A549 (cell line): ENCODE measurements around the gene PTPRG. TPM values are rescaled to one million over a fixed set of nuclear protein-coding genes. Genes with fewer than 3 reads are reported as not detected.

Experiments
- ATAC-seq, 2 experiments: fragments of 200-7000 bp in 1 of 2; fragments of >200 bp in 1 of 2; cut with Nextera tagmentation in 1 of 2; cut with Tn5 transposase in 1 of 2; 3 replicates each; pipeline versions ENCODE4 v1.8.0 to v1.9.1; 2018 to 2020; ENCODE audit warnings: mild to moderate bottlenecking in 1 of 2, moderate library complexity in 1 of 2
- CTCF ChIA-PET: fragments of 300-600 bp; sonication (Branson Sonifier 250); formaldehyde crosslinking; extraction: SDS; loops from one replicate; lab custom pipeline; 2021; ENCODE audit warnings: antibody characterized with exemption, inconsistent platforms; lab: Yijun Ruan, JAX
- POLR2A ChIA-PET: fragments of 350-600 bp; formaldehyde crosslinking; extraction: SDS; loops from one replicate; lab custom pipeline; 2021; ENCODE audit warnings: antibody characterized with exemption, inconsistent platforms; lab: Yijun Ruan, JAX
- DNase-seq, 2 experiments: peaks; one replicate each; pipeline versions ENCODE4 v3.0.0 to v3.0.0-alpha.2; 2011 to 2016; ENCODE audit warnings: low read depth in 1 of 2, low spot score in 1 of 2
- FAIRE-seq: peaks from 2 replicates; lab custom pipeline; 2011; peaks lifted over from hg19 to GRCh38; lab: Jason Lieb, UNC
- H3K27ac ChIP-seq, 2 experiments: fragments of >200 bp; sonication (Bioruptor Twin); formaldehyde crosslinking; 3 replicates each; pipeline ENCODE4 v1.5.1; 2016 to 2017
- H3K4me1 ChIP-seq: fragments of >200 bp; sonication (Bioruptor Twin); formaldehyde crosslinking; 3 replicates; pipeline ENCODE4 v1.6.1; 2016
- H3K4me2 ChIP-seq: fragments of >200 bp; sonication (Bioruptor Twin); formaldehyde crosslinking; 3 replicates; pipeline ENCODE4 v1.6.1; 2016
- H3K4me3 ChIP-seq: fragments of >200 bp; sonication (Bioruptor Twin); formaldehyde crosslinking; 3 replicates; pipeline ENCODE4 v1.5.1; 2016
- H3K9me3 ChIP-seq: fragments of >200 bp; sonication (Bioruptor Twin); formaldehyde crosslinking; 3 replicates; pipeline ENCODE4 v1.6.1; 2016
- BHLHE40 ChIP-seq: IDR thresholded peaks from 2 replicates; pipeline ENCODE4 v1.6.1; 2012; ENCODE audit warnings: low read depth, low read length, inconsistent platforms
- CHD4 ChIP-seq: fragments of 200-600 bp; sonication (generic); IDR thresholded peaks from 2 replicates; pipeline ENCODE4 v1.6.1; 2016; ENCODE audit warnings: antibody characterized with exemption, mild to moderate bottlenecking, borderline replicate concordance
- EHF ChIP-seq: fragments of 250-450 bp; sonication (Bioruptor Pico); IDR thresholded peaks from 2 replicates; pipeline ENCODE4 v1.5.0; 2020; ENCODE audit warnings: mild to moderate bottlenecking
- FOXS1 ChIP-seq: fragments of 250-450 bp; sonication (Bioruptor Pico); IDR thresholded peaks from 2 replicates; pipeline ENCODE4 v1.5.0; 2020; ENCODE audit warnings: mild to moderate bottlenecking, moderate library complexity
- GATA3 ChIP-seq: IDR thresholded peaks from 2 replicates; pipeline ENCODE4 v1.6.1; 2012; ENCODE audit warnings: borderline replicate concordance
- JUNB ChIP-seq: fragments of >200 bp; sonication (Bioruptor Twin); formaldehyde crosslinking; IDR thresholded peaks from 2 replicates; pipeline ENCODE4 v1.6.1; 2016
- KDM5A ChIP-seq: fragments of 200-600 bp; sonication (generic); IDR thresholded peaks from 2 replicates; pipeline ENCODE4 v1.6.1; 2016; ENCODE audit warnings: antibody characterized with exemption, mild to moderate bottlenecking
- MAFK ChIP-seq: fragments of 450-650 bp; IDR thresholded peaks from 2 replicates; pipeline ENCODE4 v1.6.1; 2014; ENCODE audit not compliant: partially characterized antibody
- SMC3 ChIP-seq: fragments of >200 bp; sonication (Bioruptor Twin); formaldehyde crosslinking; IDR thresholded peaks from 3 replicates; pipeline ENCODE4 v1.6.1; 2018; ENCODE audit warnings: inconsistent platforms
- ZC3H11A ChIP-seq: fragments of 450-650 bp; IDR thresholded peaks from 2 replicates; pipeline ENCODE4 v1.6.1; 2014; ENCODE audit warnings: antibody characterized with exemption, mild to moderate bottlenecking
- ZNF302 ChIP-seq: fragments of 250-450 bp; sonication (Bioruptor Pico); IDR thresholded peaks from 2 replicates; pipeline ENCODE4 v1.9.0; 2021; ENCODE audit warnings: inconsistent platforms, mild to moderate bottlenecking, moderate library complexity
- WGBS: methylation state at CpG from one replicate; pipeline ENCODE4 v1.1.6; 2017; ENCODE audit errors: missing lambda C conversion rate; 5-methylcytosine and 5-hydroxymethylcytosine counted together
- polyA plus RNA-seq, 4 experiments: library from polyadenylated mRNA; depleted of rRNA in 3 of 4; stranded (reverse); fragments of >200 nt; fragmentation: RNase III in 1 of 4; extraction: RNeasy Plus Mini Kit Qiagen cat#74134 plus additional on column Dnase treatment in 1 of 4; gene quantifications; 2 replicates in 3 of 4; 3 replicates in 1 of 4; pipeline ENCODE4 v1.2.3, GENCODE V29; 2011 to 2017
- TF ChIP-seq, protein P1 (sequence below): IDR thresholded peaks from 2 replicates; pipeline ENCODE4 v1.6.1; 2012
- TF ChIP-seq, protein P2 (sequence below): fragments of 450-650 bp; IDR thresholded peaks from 2 replicates; pipeline ENCODE4 v1.6.1; 2014; ENCODE audit warnings: antibody characterized with exemption
- TF ChIP-seq, protein P3 (sequence below): fragments of 250-450 bp; sonication (Bioruptor Pico); IDR thresholded peaks from 2 replicates; pipeline ENCODE4 v1.5.0; 2020; ENCODE audit warnings: low read depth, mild to moderate bottlenecking, moderate library complexity
- TF ChIP-seq, protein P4 (sequence below): fragments of >200 bp; sonication (Bioruptor Twin); formaldehyde crosslinking; IDR thresholded peaks from 2 replicates; pipeline ENCODE4 v1.6.1; 2016

PTPRG gene
- polyA plus RNA-seq, 2 of the 4 experiments (the other 2 are of a cell fraction), result 4.5 to 4.8 TPM

DNA sequence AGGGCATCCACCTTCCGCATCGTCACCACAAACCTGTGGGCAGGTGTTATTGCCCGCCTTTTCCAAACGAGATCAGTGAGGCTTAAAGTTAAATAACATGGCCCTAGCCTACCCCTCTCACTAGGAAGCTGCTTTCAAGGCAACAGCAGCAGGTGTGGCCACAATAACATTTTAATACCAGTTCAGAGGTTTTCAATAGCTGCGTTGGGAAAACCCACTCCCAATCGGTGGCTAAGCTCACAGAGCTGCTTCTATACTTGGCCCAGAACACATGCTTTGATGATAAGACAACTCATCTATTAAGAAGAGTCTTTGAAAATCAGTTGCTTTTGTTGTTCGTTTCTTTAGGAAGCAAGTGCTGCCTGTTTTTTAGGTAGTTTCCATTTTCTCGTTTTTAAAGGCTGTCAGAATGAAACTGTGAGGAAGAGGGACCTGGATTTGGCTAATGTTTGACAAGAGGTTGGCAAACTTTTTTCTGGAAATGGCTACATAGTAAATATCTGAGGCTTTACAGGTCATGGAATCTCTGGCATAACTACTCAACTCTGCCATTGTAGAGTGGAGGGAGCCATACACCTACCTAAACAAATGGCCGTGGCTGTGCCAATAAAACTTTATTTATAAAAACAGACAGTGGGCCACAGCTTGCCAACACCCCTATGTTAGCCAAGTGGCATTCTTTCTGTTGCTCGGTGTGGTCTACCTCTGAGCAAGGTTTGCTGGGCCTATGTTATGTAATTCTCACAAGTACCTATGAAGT is 632.4 kb downstream of the PTPRG start:
- no peak for FAIRE-seq
- POLR2A ChIA-PET, result no interaction called here
- TF ChIP-seq, protein P1, sequence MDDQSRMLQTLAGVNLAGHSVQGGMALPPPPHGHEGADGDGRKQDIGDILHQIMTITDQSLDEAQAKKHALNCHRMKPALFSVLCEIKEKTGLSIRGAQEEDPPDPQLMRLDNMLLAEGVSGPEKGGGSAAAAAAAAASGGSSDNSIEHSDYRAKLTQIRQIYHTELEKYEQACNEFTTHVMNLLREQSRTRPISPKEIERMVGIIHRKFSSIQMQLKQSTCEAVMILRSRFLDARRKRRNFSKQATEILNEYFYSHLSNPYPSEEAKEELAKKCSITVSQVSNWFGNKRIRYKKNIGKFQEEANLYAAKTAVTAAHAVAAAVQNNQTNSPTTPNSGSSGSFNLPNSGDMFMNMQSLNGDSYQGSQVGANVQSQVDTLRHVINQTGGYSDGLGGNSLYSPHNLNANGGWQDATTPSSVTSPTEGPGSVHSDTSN, result no peak
- TF ChIP-seq KDM5A (no peak), BHLHE40 (no peak), CHD4 (no peak), EHF (no peak), FOXS1 (CRISPR knock-in tag) (no peak), SMC3 (no peak)
- TF ChIP-seq, protein P2, sequence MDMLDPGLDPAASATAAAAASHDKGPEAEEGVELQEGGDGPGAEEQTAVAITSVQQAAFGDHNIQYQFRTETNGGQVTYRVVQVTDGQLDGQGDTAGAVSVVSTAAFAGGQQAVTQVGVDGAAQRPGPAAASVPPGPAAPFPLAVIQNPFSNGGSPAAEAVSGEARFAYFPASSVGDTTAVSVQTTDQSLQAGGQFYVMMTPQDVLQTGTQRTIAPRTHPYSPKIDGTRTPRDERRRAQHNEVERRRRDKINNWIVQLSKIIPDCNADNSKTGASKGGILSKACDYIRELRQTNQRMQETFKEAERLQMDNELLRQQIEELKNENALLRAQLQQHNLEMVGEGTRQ, result no peak
- TF ChIP-seq, protein P3, sequence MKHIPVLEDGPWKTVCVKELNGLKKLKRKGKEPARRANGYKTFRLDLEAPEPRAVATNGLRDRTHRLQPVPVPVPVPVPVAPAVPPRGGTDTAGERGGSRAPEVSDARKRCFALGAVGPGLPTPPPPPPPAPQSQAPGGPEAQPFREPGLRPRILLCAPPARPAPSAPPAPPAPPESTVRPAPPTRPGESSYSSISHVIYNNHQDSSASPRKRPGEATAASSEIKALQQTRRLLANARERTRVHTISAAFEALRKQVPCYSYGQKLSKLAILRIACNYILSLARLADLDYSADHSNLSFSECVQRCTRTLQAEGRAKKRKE (CRISPR knock-in tag), result no peak
- TF ChIP-seq, protein P4, sequence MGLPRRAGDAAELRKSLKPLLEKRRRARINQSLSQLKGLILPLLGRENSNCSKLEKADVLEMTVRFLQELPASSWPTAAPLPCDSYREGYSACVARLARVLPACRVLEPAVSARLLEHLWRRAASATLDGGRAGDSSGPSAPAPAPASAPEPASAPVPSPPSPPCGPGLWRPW, result no peak
- ATAC-seq, result no peak
- CTCF ChIA-PET, result no interaction called here
- DNase-seq, result no peak
- H3K9me3 ChIP-seq, result no peaks in the 10 kb centered on the region
- no peak overlapping the region for H3K4me2 ChIP-seq
- H3K4me1 ChIP-seq, result no peaks in the 10 kb centered on the region
- 60% methylated on average over 10 of the region's 10 CpGs for WGBS
- no peak overlapping the region for H3K27ac ChIP-seq
- no peak overlapping the region for H3K4me3 ChIP-seq

DNA sequence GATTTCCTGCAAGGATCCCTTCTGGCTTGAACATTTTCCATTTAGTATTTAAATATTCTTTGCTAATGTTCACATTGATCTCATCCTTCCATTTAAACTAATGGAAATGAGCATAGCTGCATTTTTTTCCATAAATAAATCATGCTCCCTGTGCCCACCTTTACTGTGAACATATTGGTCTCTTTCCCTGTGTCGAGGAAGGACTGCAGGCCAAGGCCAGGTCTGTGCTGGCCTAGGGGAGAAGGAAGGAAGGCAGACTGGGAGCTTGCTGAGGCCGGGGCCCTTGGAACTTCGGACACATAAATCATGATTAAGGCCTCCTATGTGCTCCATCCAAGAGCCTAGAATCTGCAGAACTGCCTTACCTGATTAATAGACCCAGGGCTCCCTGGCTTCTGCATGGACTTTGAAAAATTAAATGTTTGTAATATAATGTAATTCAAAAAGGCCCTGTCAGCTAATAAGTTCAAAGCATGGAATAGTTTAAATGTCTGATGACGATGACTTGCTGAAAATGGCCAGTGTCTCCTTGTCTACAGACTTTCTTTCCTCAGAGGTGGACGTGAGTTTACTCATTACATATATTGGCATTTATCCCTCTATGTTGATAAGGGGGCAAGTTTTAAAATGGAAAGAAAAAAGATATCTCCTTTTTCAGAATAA is 636.1 kb downstream of the PTPRG start:
- CTCF ChIA-PET, result interaction anchor here (1.1 kb wide), 1 partner anchor 8 kb away, joined by 4 read pairs; no protein-coding TSS in a partner anchor
- WGBS, result 45% methylated on average over 5 of the region's 5 CpGs
- FAIRE-seq, result no peak
- TF ChIP-seq GATA3 (no peak), ZNF302 (CRISPR knock-in tag) (no peak), ZC3H11A (no peak), MAFK (peak; percentile 20)
- TF ChIP-seq, all 56 proteins: peak for 1
- DNase-seq, result no peak
- Histone ChIP-seq H3K4me3 (no peak overlapping the region), H3K27ac (no peak overlapping the region), H3K4me2 (no peak overlapping the region), H3K4me1 (no peaks in the 10 kb centered on the region), H3K9me3 (no peaks in the 10 kb centered on the region)
- no peak for ATAC-seq
- POLR2A ChIA-PET, result no interaction called here

DNA sequence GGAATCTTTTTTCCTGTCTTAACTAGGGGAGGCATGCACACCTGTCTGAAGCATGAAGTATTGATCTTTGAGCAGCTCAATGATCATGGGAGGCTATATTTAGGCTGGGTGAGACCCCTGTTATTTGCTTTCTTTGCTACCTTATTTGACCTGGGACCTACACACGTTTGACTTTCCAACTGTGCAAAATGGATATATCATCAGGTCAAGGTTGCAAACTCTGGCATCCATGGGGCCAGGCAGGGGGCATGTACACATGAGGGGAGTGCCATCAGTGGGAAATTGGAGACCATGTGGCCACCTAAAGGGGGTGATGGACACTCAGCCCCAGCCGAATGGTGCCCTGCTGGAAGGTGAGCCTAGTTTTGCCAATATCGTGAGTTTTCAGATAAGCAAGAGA is 637.8 kb downstream of the PTPRG start:
- FAIRE-seq, result no peak
- no peak for DNase-seq
- Histone ChIP-seq H3K4me2 (no peak overlapping the region), H3K9me3 (no peaks in the 10 kb centered on the region), H3K4me3 (no peak overlapping the region), H3K4me1 (no peaks in the 10 kb centered on the region), H3K27ac (no peak overlapping the region)
- ATAC-seq, result no peak
- ChIA-PET POLR2A (no interaction called here), CTCF (interaction anchor here (1.1 to 1.4 kb wide), 3 partner anchors 10 to 13 kb away, joined by 3 to 5 read pairs (median 5); no protein-coding TSS in a partner anchor)
- TF ChIP-seq JUNB (no peak), ZNF302 (CRISPR knock-in tag) (no peak)
- WGBS, result 23% methylated on average over 3 of the region's 3 CpGs
